HG03342 (cell line): ENCODE measurements around the gene HOXC6.
"Not testable (repeated sequence)": the region's sequence is repeated elsewhere in the genome, so short reads cannot be mapped to it uniquely, and the experiment has no call there.

Source experiments
- ATAC-seq: cut with Tn5 transposase; IDR thresholded peaks from one replicate; pipeline ENCODE4 v1.9.1; 2021; ENCODE audit warnings: mild to moderate bottlenecking, moderate library complexity; ENCODE audit not compliant: unreplicated experiment

The HOXC6 gene

DNA sequence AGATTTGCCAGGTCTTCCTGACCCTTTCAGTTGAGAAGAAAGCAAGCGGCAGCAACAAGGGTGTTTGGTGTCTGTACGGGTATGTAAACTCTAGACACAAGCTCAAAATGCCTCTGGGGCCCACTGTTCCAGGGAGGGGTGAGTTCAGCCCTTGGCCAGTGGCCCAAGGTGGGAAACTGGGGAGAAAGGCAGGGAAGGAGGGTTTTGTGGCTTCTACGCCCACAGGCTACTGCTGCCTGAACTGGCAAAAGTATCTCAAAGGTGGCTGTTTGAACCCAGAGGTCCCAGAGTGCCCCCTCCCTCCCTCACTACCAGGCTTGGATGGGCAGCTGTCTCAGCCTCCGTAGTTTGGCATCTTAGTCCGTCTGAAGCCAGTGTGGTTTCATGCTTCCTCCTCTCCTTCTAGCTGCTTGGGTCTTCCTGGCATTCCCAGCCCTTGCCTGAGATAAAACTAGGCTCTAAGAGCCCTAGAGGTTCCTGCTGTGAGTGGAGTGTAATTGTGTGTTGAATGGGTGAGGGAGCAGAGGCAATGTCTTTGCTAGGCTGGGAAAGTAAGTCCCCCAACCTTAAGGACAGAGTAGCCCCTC, 10.1 kb downstream of the HOXC6 start:
- no peak for ATAC-seq

DNA sequence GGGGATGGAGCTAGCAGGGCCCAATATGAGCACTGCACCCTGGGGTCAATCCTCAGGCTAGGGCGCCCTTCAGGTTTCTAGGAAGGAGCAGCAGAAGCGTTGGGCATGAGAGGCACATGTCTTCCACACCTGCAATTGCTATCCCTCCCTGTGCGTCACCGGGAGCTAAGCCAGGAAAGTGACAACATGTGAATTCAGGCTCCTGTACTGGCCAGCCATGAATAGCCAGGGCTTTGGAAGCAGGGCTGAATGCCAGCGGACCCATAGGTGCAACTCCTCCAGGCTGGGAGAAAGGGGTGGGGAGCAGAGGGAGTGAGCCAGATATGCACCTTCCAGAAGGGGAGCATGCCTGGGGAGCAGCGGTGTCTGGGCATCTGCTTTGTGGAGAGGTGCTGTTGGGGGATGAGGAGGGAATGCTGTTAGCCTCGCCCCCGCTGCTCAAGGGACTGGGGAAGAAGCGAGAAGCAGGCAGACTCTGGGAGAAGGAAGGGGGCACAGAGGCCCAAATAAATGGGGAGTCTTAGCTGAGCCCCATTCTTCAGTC, 10.7 kb downstream of the HOXC6 start:
- no peak for ATAC-seq

DNA sequence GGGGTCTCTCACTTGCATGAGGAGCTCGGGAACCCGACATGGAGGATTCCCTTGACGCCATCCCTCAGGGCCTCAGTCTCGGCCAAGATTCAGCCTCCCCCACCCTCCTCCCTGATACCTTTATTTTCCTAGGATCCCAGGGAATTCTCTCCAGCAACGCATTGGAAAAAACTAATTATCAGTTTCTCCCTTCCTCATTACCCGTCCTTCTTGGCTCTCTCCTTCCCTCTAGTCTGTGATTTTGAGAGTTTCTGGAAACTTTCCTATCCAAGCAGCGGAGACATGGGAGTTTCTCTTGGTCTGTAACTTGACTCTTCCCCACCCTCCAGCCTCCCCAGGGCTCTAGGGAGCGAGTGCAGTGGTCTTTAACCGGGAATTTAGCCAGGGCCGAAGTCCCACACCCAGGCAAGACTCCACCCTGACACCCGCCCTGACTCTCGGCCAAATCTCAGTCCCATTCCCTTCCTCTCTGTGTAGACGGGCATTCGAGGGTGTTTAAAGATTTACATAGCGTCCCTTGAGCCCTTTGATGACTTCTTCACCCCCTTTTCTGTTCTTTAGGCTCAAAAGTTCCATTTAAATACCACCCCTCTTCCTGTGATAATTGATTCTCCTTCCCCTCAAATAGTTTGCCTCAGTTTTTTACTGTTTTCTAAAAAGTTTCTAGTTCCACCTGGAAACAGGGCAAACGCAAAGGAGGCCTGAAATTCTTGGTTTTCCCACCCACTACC, 11.3 kb downstream of the HOXC6 start:
- ATAC-seq, result no peak

DNA sequence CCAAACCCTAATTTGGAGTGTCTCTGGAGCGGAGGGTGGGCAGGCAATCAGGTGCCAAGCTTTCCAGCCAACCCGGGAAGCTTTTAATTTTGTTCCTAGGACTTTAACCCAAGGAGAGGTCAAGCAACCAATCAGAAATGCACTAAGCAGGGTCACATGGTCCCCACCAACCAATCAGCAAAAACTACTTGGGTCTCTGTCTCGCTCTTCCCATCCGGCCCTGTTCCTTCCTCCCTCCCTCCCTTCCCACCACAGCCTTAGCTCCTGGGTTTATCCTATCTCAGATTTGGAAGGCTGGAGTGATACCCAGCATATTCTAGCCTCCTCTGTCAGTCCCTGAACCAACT, 11.9 kb downstream of the HOXC6 start:
- ATAC-seq, result no peak

DNA sequence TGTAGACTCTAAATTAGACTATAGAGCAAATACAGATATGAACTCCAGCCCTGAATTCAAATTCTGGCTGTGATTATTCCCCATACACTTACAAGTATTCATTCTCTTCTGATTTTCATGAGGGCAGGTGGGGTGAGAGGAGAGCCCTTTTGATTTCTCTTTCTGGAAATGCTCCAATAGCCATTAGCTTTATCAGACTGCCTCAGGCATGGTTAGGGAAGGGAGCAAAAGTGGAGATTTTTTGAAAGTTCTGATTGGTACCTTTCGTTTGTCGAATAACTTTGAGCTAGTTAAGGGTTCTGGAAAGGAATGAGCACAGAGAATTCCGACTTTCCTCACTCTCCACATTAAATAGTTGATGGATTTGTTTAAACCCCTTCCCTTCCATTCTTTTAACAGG, 12.4 kb downstream of the HOXC6 start:
- no peak for ATAC-seq

DNA sequence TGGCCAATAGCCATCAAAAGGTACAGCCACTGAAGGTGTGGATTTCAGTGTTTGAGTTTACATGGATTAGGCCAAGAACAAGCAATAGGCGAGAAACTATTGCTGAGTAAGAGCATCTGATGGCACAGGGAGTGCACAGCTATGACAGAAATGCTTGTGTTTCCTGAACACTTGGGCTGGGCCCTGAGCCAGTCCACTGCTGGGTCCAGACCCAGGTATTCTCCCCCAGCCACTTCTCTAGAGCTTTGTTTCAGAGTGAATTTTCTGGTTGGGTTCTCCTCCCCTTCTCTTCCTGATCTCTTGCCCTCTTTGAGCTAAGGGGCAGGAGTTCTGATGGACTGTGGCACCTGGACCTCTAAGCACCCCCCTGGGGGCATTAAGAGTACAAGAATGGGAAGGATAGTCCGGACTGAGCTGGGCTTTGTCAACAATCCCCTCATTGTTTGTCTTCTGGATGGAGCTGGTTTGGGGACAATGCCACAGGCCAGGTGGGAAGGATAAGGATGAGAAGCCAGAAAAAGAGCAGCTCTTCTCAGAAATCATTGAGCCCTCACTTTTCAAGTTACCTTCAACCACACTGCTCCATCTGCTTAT, 13.0 kb downstream of the HOXC6 start:
- no peak for ATAC-seq

DNA sequence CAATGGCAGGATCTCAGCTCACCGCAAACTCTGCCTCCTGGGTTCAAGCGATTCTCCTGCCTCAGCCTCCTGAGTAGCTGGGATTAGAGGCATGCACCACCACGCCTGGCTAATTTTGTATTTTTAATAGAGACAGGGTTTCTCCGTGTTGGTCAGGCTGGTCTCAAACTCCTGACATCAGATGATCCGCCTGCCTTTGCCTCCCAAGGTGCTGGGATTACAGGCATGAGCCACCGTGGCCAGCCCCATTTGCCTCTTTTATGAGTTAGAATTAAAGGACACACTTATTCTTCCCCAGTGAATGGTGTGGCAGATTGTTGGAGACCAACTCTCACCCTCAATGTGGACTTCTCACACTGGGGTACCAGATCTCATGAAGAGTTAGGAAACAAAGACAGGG, 13.8 kb downstream of the HOXC6 start:
- not testable (repeated sequence) for ATAC-seq

DNA sequence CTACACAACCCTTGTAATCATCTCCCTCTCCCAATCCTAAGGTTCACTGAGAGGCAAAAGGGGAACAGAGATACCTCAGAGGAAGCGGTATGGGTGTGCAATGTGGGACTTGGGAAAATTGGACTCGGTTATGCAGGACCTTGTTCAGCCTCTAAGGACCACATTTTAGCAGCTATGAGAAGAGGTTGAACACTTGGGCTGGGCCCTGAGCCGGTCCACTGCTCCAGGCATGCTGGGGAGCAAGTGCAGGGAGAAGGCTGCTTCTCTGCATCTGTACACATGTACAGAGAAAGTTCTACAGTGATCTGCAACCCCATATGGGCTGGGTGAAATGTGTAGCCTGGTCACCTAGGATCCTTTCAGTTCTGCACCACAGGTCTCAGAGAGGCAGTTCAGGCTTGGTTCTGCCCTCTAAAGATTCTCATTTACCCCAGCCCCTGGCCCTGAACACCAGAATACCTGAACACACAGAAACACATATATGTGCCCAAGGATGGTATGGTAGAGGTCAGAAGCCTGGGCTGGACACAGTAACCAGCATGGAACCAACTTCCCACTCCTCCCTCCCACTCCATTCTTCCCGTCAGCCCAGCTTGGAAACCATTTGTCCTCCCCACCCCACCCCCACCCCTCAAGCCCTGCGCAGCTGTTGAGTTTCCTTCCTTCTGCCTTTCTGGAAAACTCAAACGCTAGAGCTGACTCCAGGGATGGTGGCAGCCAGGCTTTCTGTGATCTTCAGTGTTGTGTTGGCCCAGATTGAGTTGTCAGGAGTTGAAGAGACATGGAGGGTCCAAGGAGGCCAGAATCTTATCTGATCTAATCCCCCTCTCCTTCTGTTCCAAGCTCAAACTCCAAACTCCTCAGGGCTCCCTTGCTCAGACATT, 15.0 kb downstream of the HOXC6 start:
- ATAC-seq, result no peak

DNA sequence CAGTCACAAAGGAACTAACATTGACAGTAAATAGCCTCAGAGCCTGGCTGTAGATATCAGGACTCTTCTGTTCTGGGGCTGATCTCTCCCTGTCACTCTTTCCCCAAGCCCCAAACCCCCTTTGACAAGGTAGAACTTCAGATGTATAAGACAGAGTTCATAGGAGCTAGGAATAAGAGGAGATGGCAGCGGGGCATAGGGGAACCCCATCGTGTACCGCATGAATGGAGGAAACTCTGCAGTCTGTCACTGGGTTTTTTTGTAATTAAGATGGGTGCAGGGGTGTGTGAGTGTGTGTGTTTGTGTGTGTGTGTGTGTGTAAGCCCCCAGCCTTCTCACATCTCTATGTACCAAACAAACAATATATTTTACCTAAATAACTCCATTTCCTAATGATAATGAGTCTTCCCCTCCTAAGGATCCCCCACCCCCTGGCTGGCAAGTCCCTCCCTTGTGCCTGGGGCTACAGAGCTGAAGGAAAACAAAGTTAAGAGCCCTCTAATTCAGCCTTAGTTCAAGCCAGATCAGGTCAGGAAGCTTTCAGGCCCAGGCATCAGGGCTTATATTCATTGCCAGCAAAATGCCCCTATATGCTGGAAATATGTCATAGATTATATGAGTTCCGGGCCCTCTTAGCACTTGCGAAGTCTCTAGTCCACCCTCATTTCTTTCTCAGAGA, 16.3 kb downstream of the HOXC6 start:
- ATAC-seq, result no peak

DNA sequence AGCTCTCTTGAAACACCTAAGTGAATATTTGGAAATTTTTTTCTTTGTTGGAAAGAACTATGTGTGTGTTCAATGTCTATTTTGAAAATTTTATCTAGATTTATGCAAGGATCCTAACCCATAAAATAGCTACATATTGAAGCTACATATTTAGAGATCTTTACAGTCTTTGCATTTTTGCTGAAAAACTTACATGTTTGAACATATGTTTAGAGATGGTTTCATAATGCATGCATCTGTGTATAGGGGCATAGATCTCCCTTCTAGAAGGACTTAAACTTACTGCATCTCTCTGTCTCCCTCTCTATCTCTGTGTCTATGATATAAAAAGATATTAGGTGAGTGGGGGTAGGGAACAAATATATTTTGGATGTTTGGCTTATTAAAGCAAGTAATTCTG, 17.2 kb downstream of the HOXC6 start:
- ATAC-seq, result no peak

DNA sequence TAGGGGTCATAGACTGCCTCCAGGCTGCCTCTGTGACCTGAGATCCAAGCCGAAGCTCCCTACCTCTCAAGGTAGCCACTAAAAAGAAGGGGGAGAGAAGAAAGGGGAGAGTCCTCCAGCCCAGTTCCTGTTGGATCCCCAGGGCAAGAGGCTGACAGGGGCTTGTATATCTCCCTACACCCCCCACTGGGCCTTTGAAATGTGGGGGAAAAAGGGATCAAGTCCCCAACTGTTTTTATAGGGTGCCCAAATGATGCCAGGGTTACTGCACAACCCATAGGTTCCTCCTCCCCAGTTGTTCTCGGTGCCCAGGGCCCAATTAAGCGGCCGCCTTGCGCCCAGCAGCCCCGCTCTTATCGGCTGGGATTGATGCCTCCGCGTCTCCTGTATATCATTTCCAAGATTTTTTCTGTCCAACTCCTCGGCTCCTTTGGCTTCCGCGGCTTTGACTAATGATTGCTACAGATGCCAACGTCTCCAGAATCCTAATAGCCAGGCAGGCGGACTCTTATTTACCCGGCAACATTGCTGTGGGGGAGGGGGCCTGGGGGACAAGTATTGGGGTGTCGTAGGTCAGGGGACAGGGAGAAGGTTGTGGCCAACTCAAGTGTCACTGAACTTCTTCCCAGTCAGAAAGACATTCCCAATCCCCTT, 17.8 kb downstream of the HOXC6 start:
- no peak for ATAC-seq

DNA sequence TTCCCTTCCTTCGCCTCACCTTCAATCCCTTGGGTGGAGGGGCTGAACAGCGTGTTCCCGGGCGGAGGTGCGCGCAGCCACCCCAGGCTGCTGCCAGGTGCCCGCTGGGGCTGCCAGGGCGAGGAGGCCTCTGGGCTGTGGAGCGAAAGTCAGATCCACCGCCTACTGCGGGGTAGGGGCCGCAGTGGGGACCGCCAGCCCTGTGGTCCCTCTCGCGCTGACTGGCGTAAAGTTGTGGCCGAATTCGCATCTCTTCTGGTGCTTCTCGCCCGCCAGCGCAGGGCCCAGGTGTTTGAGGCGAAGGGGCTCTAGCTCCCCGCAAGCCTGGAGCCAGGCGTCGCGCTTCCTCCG, 18.5 kb downstream of the HOXC6 start:
- ATAC-seq, result no peak

DNA sequence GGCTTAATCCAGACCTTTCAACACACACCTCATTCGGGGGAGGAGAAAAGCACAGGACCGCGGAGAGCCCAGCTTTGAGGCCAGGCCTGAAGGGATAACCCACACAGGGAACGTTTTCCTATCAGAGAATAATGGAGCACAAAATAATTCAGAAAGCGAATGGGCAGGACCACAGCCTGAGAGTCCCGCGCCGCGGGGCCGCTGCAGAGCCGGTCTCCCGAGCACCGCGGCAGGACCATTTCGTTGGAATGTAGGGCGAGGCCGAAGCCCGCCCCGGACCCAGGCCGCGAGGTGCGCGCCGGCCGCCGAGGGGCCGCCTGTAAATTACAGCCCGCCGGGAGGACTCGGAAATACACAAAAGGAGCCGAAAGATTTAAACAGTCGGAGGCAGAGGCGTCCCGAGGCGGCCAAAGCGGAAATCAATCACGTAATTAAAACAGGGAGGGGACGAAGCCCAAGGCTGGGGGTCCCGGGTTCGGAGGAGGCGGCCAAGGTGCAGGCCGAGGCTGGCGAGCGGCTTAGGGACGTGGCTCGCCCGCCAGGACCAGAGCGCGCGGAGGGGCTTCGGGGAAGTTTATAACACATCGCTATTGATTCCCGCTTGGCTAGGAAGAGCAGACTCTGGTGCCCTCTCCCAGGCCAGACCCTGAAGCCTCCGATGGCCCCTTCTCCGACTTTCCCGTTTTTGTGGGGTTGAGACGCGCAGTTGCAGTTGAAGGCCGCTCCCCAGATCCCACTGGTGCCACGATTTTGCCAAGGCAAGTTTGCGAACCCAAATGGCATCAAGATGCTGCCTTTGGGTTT, 19.1 kb downstream of the HOXC6 start:
- ATAC-seq, result no peak

DNA sequence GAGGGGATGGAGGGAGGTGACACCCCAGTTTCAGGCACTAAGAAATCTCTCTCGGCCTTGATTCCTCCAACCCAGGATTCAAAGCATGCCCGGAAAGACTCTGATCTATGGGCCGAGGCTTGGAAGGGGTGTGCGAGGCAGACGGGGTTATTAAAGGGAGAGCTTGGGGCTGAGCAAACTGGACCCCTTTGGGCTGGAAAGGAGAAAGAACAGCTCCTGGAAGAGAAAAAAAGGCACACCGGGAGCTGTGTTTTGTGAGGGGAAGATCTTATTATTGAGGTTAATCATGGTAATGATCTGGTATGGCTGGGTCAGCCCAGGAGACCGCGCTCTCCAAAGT, 19.7 kb downstream of the HOXC6 start:
- no peak for ATAC-seq

DNA sequence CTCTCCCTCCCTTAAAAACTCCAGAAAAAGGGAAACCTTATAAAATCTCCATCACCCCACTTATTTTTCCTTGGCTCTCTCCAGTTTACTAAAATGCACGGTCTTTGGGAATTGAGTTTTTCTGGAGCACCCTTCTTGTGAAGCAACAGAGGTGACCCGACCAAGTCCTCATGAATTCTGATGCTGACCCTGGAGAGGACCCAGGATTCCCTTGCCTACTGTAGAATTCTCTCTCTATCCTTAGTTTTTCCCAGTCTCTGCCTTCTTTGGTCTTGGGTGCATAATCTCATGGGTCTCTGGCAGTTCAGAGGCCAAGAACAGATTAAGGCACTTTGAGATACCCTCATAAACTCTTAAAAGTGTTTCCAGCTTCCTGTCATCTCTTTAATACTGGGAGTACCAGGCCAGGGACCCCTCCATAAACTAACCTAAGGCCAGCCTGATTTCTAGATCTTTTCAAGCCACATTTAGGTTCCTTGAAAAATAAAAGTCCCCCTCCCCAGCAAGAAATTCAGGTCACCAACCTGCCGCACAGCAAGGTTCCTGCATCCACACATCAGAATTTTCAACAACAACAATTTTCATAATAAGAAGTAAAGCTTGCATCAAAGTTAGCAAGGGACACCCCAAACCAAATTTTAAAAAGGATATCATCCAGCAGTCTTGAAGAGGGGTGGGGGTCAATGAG, 20.3 kb downstream of the HOXC6 start:
- no peak for ATAC-seq

DNA sequence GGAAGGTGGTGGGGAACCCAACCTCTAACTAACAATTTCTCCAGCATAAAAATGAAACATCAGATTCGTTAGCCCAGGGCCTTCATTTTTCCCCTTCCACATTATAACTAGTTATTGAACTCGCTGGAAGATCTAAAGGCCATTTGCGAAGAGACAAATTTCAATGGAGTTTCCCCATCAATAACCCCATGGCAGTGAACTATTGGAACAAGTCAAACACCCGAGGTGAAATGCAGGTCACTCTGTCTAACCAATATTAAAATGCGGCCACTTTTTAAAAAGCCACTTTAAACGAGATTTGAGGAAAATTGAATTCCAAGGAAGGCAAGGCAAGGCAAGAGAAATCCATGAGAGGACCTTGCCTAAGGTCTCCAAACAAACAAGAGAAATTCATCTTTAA, 20.9 kb downstream of the HOXC6 start:
- ATAC-seq, result no peak

DNA sequence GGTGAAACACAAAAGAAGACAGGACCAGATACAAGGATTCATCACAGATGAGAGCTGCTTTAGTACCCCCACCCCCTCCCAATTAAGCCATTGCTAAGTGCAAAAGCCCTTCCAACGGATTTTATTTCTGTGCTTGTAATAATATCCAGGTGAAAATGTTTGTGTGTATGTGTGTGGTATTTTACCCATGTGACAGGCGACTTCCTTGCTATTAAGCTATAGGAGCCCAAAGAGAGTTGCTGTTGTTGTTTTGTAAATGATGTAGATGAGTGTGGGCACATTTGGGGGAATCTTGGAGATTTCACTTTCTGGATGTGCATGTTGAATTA, 22.2 kb downstream of the HOXC6 start:
- no peak for ATAC-seq

DNA sequence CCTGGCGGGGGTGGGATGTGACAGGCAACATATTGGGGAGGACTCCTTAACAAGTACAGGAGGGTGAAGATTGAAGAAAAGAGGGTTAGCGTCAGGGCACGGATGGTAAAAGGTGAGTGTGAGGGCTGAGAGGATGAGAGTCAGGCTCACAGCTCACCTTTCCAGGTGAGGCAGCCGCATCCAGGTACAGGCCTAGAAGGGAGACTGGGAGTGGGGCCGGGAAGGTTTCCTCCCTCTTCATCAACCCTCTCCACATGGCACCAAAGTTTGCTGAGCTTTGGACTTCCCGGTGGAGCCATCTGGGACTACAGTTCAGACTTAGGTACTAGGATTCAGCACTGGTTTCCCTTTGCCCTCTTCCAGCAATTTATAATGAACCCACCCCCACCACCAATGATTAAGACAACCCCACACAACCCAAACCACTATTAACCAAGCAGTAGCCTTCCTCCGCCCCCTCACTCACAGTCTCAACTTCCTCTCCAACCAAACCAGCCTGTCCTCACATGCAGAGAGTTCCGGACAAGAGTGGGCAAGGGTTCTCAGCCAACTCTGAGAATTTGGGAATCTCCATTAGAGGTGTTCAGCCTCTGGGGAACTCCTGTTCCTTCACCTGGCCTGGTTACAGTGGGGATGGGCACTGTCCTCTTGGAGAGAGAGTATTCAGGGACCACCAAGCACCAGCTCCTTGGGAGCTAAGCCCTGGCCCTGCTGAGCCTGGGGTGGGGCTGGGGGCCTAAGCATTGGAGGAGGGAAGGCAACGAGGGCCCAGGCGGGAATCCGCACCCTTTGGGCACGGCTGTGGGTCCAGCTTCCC, 23.0 kb downstream of the HOXC6 start:
- ATAC-seq, result no peak
